Osteocyte (in vitro differentiated cells): ENCODE results near the gene CCDC91. TPM values are rescaled to one million over a fixed set of nuclear protein-coding genes. Genes with fewer than 3 reads are reported as not detected.

Experiments
- DNase-seq: peaks from one replicate; pipeline ENCODE4 v3.0.0; 2021; ENCODE audit warnings: mixed read lengths; ENCODE audit not compliant: unreplicated experiment; ENCODE audit errors: extremely low spot score
- H3K27ac Mint-ChIP-seq: one replicate; pipeline ENCODE4 v1.8.0; 2021; ENCODE audit warnings: mild to moderate bottlenecking, mixed read lengths; ENCODE audit not compliant: unreplicated experiment
- H3K27me3 Mint-ChIP-seq: one replicate; pipeline ENCODE4 v1.8.0; 2021; ENCODE audit warnings: mixed read lengths; ENCODE audit not compliant: unreplicated experiment
- H3K36me3 Mint-ChIP-seq: one replicate; pipeline ENCODE4 v1.8.0; 2021; ENCODE audit warnings: mixed read lengths; ENCODE audit not compliant: unreplicated experiment
- H3K4me1 Mint-ChIP-seq: one replicate; pipeline ENCODE4 v1.8.0; 2021; ENCODE audit warnings: mixed read lengths; ENCODE audit not compliant: unreplicated experiment
- H3K4me3 Mint-ChIP-seq: one replicate; pipeline ENCODE4 v1.8.0; 2021; ENCODE audit warnings: mild to moderate bottlenecking, moderate library complexity, mixed read lengths; ENCODE audit not compliant: unreplicated experiment
- H3K9me3 Mint-ChIP-seq: one replicate; pipeline ENCODE4 v1.8.0; 2021; ENCODE audit warnings: mixed read lengths; ENCODE audit not compliant: unreplicated experiment
- total RNA-seq: library from RNA; stranded (reverse); gene quantifications from 2 replicates; pipeline ENCODE4 v1.2.1, GENCODE V29; 2021
- TF ChIP-seq, protein P1 (sequence below): fragments of 200-600 bp; sonication (generic); IDR thresholded peaks from 2 replicates; pipeline ENCODE4 v1.5.0; 2021; ENCODE audit warnings: antibody characterized with exemption, mild to moderate bottlenecking, moderate library complexity

Gene CCDC91
- total RNA-seq, 1 donor from 2014 or later = 17.5 TPM

DNA sequence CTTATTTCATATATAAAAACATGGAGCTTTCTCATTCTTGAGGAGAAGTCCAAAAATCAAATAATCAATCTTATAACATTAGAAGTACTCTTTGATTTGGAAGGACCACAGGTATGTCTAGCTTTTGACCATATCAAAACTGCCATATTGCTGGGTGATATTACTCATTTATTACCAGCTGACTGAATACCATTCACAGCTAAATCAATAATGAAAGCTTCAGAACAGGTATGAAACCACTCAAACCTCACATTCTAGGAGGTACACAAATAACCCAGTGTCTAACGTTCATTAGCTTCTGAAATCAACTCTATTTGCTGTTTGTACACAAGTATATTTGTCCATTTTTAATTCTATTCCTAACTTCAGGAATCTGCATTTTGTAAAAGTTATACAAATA lies 16.8 kb upstream of the CCDC91 start:
- H3K9me3 Mint-ChIP-seq = no peaks in the 10 kb centered on the region
- no peaks in the 10 kb centered on the region for H3K4me1 Mint-ChIP-seq
- H3K4me3 Mint-ChIP-seq = no peak overlapping the region
- no peak overlapping the region for H3K27ac Mint-ChIP-seq
- no peaks in the 10 kb centered on the region for H3K27me3 Mint-ChIP-seq
- DNase-seq = no peak
- TF ChIP-seq, protein P1, sequence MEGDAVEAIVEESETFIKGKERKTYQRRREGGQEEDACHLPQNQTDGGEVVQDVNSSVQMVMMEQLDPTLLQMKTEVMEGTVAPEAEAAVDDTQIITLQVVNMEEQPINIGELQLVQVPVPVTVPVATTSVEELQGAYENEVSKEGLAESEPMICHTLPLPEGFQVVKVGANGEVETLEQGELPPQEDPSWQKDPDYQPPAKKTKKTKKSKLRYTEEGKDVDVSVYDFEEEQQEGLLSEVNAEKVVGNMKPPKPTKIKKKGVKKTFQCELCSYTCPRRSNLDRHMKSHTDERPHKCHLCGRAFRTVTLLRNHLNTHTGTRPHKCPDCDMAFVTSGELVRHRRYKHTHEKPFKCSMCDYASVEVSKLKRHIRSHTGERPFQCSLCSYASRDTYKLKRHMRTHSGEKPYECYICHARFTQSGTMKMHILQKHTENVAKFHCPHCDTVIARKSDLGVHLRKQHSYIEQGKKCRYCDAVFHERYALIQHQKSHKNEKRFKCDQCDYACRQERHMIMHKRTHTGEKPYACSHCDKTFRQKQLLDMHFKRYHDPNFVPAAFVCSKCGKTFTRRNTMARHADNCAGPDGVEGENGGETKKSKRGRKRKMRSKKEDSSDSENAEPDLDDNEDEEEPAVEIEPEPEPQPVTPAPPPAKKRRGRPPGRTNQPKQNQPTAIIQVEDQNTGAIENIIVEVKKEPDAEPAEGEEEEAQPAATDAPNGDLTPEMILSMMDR = no peak
- no peaks in the 10 kb centered on the region for H3K36me3 Mint-ChIP-seq

DNA sequence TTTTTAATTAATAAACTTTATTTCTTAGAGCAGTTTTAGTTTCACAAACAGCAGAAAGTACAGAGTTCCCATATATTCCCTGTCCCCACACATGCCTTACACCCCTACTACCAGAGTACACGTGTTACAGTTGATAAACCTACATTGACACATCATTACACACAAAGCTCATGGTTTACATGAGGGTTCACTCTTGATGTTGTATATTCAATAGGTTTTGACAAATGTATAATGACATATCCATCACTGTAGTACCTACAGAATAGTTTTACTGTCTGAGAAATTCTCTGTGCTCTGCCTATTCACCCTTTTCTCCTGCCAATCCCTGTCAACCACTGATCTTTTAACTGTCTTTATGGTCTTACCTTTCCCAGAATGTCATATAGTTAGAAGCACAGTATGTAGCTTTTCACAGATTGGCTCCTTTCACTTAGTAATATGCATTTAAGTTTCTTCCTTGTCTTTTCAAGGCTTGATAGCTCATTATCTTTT lies 15.1 kb upstream of the CCDC91 start:
- TF ChIP-seq, protein P1 = no peak
- DNase-seq = no peak
- H3K27me3 Mint-ChIP-seq = no peaks in the 10 kb centered on the region
- no peaks in the 10 kb centered on the region for H3K9me3 Mint-ChIP-seq
- no peaks in the 10 kb centered on the region for H3K4me1 Mint-ChIP-seq
- no peak overlapping the region for H3K27ac Mint-ChIP-seq
- H3K4me3 Mint-ChIP-seq = no peak overlapping the region
- no peaks in the 10 kb centered on the region for H3K36me3 Mint-ChIP-seq

DNA sequence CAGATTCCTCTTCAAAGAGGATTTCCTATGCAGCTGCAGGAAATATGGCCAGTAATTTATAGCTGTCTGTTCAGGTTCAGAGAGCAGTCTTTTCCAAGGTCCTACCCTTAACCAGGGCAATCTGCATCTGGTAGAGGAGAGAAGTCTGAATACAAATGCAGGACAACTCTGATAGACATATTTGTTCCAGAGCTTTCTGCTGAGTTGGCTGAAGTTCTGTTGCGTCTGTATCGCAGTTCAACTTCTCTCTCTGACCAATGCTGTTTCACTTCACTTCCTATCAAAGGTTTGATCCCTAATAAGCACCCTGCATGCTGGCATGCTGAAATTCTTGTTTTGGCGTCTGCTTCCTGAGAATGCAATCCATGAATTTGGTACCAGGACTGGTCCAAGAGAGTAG lies 14.0 kb upstream of the CCDC91 start:
- Mint-ChIP-seq H3K36me3 (no peaks in the 10 kb centered on the region), H3K4me1 (no peaks in the 10 kb centered on the region), H3K27me3 (no peaks in the 10 kb centered on the region), H3K27ac (no peak overlapping the region), H3K9me3 (peaks cover 3% of the 10 kb centered on the region), H3K4me3 (no peak overlapping the region)
- no peak for DNase-seq
- TF ChIP-seq, protein P1 = no peak

DNA sequence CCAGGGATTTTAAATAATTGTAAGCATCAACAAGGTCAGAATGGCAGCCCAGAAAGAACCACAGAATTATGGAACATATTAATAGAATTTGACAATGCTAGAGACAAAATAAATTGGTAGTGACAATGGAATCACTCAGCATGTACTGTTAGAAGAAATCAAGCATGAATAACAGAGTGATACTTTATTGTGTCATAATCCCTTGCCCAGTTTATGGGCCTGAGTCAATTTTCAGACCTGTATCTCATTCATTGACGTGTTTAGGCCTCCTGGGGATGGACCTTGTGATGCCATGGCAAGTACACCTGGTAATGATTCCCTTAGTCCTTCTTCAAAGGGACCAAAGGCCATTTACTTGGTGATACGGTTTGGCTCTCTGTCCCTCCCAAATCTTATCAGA lies 12.8 kb upstream of the CCDC91 start:
- Mint-ChIP-seq H3K4me1 (no peaks in the 10 kb centered on the region), H3K36me3 (no peaks in the 10 kb centered on the region), H3K9me3 (peaks cover 8% of the 10 kb centered on the region)

DNA sequence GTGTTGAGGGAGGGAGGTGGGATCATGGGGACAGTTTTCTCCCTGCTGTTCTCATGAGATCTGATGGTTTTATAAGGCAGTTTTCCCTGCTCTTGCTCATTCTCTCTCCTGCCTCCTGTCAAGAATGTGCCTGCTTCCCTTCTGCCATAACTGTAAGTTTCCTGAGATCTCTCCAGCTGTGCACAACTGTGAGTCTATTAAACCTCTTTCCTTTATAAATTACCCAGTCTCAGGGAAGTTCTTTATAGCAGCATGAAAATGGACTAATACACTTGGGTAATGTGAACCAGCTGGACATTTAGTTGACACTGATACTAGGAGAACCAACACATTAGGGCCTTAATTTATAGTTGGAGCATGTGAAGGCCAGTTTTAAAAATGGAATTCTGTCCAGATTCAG lies 12.4 kb upstream of the CCDC91 start:
- H3K4me3 Mint-ChIP-seq = no peak overlapping the region
- no peaks in the 10 kb centered on the region for H3K36me3 Mint-ChIP-seq
- H3K9me3 Mint-ChIP-seq = peaks cover 8% of the 10 kb centered on the region

More for the DNA sequence above, 12.8 kb upstream of the CCDC91 start:
- H3K27ac Mint-ChIP-seq = no peak overlapping the region
- no peak for DNase-seq
- TF ChIP-seq, protein P1 = no peak
- H3K4me3 Mint-ChIP-seq = no peak overlapping the region
- H3K27me3 Mint-ChIP-seq = no peaks in the 10 kb centered on the region

More for the DNA sequence above, 12.4 kb upstream of the CCDC91 start:
- DNase-seq = no peak
- Mint-ChIP-seq H3K27ac (no peak overlapping the region), H3K4me1 (no peaks in the 10 kb centered on the region), H3K27me3 (no peaks in the 10 kb centered on the region)
- TF ChIP-seq, protein P1 = no peak
